Activated CD4-positive, alpha-beta T cell treated with anti-CD3 and anti-CD28 coated beads, Interleukin-2, amount 50 U/mL, for 24 hours (primary cell): ENCODE results near the gene OR5H14.
"Not testable (repeated sequence)": the region's sequence is repeated elsewhere in the genome, so short reads cannot be mapped to it uniquely, and the experiment has no call there.

Source experiments
- DNase-seq, 2 donors: peaks; one replicate each; pipeline ENCODE4 v3.0.0-alpha.2; 2020; ENCODE audit warnings: low read depth in 1 of 2, low spot score in 1 of 2

The OR5H14 gene

GRCh38 chr3:98147179-98147578 lies at the start of gene OR5H14:
Gene OR5H14, plus strand, starts transcription at chr3:98147479. Its CDS starts 1,907 bp downstream, at chr3:98149386.
- no peak for DNase-seq

- no peak for DNase-seq
These were observed 47.4 kb upstream of the OR5H14 start for GRCh38 chr3:98099848-98100247.

- DNase-seq, result no peak
These were observed 39.1 kb upstream of the OR5H14 start for GRCh38 chr3:98108162-98108561.

GRCh38 chr3:98109807-98110549 lies 37.3 kb upstream of the OR5H14 start:
- DNase-seq, result no peak

- no peak for DNase-seq
These were observed 36.8 kb upstream of the OR5H14 start for GRCh38 chr3:98110550-98110908.

GRCh38 chr3:98114264-98114663 lies 33.0 kb upstream of the OR5H14 start:
- no peak for DNase-seq

- no peak for DNase-seq
These were observed 31.6 kb upstream of the OR5H14 start for GRCh38 chr3:98115717-98116116.

- no peak for DNase-seq
These were observed 16.9 kb upstream of the OR5H14 start, which contains the start of gene OR5H1 for GRCh38 chr3:98130421-98130820. Gene OR5H1, plus strand, starts transcription at chr3:98130721. Its CDS starts 1,977 bp downstream, at chr3:98132698.

- no peak for DNase-seq
These were observed 10.6 kb upstream of the OR5H14 start for GRCh38 chr3:98136631-98137030.

- not testable (repeated sequence) for DNase-seq
These were observed 9.3 kb upstream of the OR5H14 start for GRCh38 chr3:98137826-98138557.

GRCh38 chr3:98140531-98140930 lies 6.7 kb upstream of the OR5H14 start:
- no peak for DNase-seq

- DNase-seq, result no peak
These were observed 1.5 kb downstream of the OR5H14 start for GRCh38 chr3:98148751-98149150.

GRCh38 chr3:98149456-98149855 lies 2.2 kb downstream of the OR5H14 start:
- DNase-seq, result not testable (repeated sequence)

- no peak for DNase-seq
These were observed 4.0 kb downstream of the OR5H14 start for GRCh38 chr3:98151241-98151640.

GRCh38 chr3:98166396-98166795 lies 19.1 kb downstream of the OR5H14 start, which contains the start of gene OR5H15:
Gene OR5H15, plus strand, starts transcription at chr3:98166696. Its CDS starts 2,004 bp downstream, at chr3:98168700.
- DNase-seq, result no peak

GRCh38 chr3:98171071-98171470 lies 23.8 kb downstream of the OR5H14 start:
- DNase-seq, result no peak

- DNase-seq, result no peak
These were observed 25.3 kb downstream of the OR5H14 start for GRCh38 chr3:98172621-98173020.

- DNase-seq, result no peak
These were observed 33.1 kb downstream of the OR5H14 start for GRCh38 chr3:98180319-98180890.

- no peak for DNase-seq
These were observed 34.9 kb downstream of the OR5H14 start for GRCh38 chr3:98182196-98182595.

GRCh38 chr3:98185180-98185579 lies 37.9 kb downstream of the OR5H14 start:
- no peak for DNase-seq

GRCh38 chr3:98188545-98188944 lies 41.3 kb downstream of the OR5H14 start:
- no peak for DNase-seq

GRCh38 chr3:98190911-98191310 lies 43.6 kb downstream of the OR5H14 start:
- not testable (repeated sequence) for DNase-seq
